Mucosa of stomach (tissue), 1 donor: ENCODE measurements around the gene SS18L1.

Experiments used
- H3K27me3 ChIP-seq: one replicate; pipeline ENCODE4 v1.7.0; 2013; ENCODE audit warnings: mild to moderate bottlenecking, low read length; ENCODE audit not compliant: control insufficient read depth, insufficient read depth
- H3K36me3 ChIP-seq: one replicate; pipeline ENCODE4 v1.7.0; 2013; ENCODE audit warnings: low read length; ENCODE audit not compliant: control insufficient read depth, insufficient read depth
- H3K4me1 ChIP-seq: one replicate; pipeline ENCODE4 v1.7.0; 2013; ENCODE audit warnings: mild to moderate bottlenecking, low read length; ENCODE audit not compliant: control insufficient read depth, insufficient read depth
- H3K4me3 ChIP-seq: one replicate; pipeline ENCODE4 v1.7.0; 2013; ENCODE audit warnings: low read length
- H3K9ac ChIP-seq: one replicate; pipeline ENCODE4 v1.7.0; 2013; ENCODE audit warnings: mild to moderate bottlenecking, low read length, moderate library complexity
- H3K9me3 ChIP-seq: one replicate; pipeline ENCODE4 v1.7.0; 2013; ENCODE audit warnings: mild to moderate bottlenecking, low read length, moderate library complexity; ENCODE audit not compliant: control insufficient read depth
- donor health status: Pancreatic carcinoma.

SS18L1 gene

DNA sequence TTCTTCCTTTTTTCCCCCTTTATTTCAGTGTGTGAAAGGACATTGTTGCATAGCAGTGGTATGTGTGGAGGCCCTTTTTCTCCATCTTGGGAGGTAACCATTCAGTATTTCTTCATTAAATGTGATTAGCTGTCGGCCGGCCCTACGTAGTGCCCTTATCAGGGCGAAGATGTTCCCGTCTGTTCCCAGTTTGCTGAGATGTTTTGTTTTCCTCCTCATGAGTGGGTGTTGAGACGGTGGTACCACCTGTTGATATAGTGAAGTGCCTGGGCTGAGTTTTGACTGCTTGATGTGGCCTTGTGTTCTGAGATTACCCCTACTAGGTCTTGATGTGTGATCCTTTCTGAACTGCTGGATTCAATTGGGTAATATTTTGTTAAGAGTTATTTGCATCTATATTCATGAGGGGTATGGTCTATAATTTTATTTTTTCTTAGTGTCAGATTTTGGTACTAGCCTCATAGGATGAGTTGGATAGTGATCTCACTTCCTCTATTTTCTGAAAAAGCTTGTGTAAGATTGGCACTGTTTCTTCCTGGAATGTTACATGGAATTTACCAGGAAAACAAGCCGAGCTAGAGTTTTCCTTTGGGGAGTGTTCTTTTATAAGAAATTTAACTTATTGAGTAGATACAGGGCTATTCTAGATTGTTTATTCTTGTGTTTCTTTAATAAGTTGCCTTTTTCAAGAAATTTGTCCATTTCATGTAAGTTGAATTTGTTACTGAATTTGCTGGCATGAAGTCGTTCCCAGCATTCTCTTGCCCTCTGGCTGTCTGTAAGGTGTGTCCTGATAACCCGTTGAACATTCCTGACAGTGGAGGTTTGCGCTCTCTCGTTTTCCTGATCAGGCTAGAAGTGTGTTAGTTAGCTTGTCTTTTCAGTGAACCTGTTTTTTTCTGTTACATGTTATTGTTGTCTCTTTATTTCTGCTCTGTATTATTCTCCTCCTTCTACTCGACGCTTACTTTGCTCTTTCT lies 43.6 kb downstream of the SS18L1 start:
- no peaks in the 10 kb centered on the region for H3K9me3 ChIP-seq
- no peak overlapping the region for H3K4me3 ChIP-seq
- H3K4me1 ChIP-seq: peaks cover 4% of the 10 kb centered on the region
- H3K36me3 ChIP-seq: no peaks in the 10 kb centered on the region
- H3K9ac ChIP-seq: no peak overlapping the region
- H3K27me3 ChIP-seq: no peaks in the 10 kb centered on the region

- no peaks in the 10 kb centered on the region for H3K4me1 ChIP-seq
- no peaks in the 10 kb centered on the region for H3K36me3 ChIP-seq
- H3K9ac ChIP-seq: no peak overlapping the region
- no peak overlapping the region for H3K4me3 ChIP-seq
- no peaks in the 10 kb centered on the region for H3K9me3 ChIP-seq
- no peaks in the 10 kb centered on the region for H3K27me3 ChIP-seq
Observed at GRCh38 chr20:62190639-62191411, 47.3 kb downstream of the SS18L1 start.

DNA sequence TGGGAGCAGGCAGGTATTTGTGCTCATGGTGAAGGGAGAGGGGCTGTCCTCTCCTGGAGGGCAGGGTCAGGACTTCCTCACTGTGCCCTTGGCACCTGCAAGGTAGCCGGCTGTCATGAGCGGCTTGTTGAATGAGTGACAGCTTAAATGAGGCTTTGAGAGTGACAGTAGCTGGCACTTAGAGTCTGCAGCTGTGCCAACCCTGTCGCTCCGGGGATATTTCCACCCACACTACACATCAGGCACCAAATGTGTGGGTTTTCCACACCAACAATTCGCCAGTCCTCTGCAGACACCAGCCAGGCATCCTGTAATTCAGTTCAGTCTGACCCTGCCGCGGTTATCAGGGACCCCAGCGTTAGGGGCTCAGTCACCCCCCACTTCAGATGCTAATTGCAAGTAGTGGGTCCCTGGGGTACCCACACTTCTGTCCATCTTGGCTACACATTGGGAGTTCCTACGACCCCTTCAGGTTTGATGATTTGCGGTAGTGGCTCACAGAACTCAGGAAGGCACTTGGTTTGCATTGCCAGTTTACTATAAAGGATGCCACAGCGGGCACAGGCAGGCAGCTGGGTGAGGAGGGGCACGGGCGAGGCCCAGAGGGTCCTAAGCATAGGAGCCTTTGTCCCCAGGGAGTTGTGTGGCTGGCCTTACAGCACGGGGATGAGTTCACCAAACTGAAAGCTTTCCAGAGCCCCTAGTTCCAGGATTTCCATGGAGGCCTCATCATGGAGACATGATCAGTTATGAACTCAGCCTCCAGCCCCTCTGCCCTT lies 48.4 kb downstream of the SS18L1 start:
- no peaks in the 10 kb centered on the region for H3K9me3 ChIP-seq
- no peaks in the 10 kb centered on the region for H3K27me3 ChIP-seq
- H3K36me3 ChIP-seq: no peaks in the 10 kb centered on the region
- no peaks in the 10 kb centered on the region for H3K4me1 ChIP-seq
- no peak overlapping the region for H3K4me3 ChIP-seq
- H3K9ac ChIP-seq: no peak overlapping the region

DNA sequence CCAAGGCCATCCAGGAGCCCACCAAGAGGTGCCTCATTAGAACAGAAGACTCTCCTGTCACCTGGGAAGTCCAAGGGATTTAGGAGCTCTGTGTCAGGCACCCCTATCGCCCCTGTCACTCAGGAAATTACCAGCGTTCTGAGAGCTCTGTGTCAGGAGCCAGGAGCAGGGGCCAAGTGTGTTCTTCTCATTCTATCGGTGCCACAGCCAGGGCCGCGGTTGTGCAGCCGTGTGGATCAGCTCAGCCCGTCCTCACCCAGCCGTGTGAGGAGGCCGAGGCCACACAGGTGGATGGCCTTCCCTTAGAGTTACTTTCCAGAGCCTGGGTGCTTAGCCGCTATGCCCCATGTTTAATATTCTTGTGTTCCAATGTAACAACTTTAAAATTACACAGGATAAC lies 49.1 kb downstream of the SS18L1 start:
- Histone ChIP-seq H3K27me3 (no peaks in the 10 kb centered on the region), H3K9me3 (no peaks in the 10 kb centered on the region), H3K36me3 (no peaks in the 10 kb centered on the region), H3K9ac (no peak overlapping the region), H3K4me3 (no peak overlapping the region), H3K4me1 (no peaks in the 10 kb centered on the region)

- Histone ChIP-seq H3K9ac (no peak overlapping the region), H3K27me3 (no peaks in the 10 kb centered on the region), H3K4me3 (no peak overlapping the region), H3K36me3 (peaks cover 7% of the 10 kb centered on the region), H3K9me3 (no peaks in the 10 kb centered on the region), H3K4me1 (no peaks in the 10 kb centered on the region)
Observed at GRCh38 chr20:62193079-62194025, 49.8 kb downstream of the SS18L1 start.

GRCh38 chr20:62195075-62195405 lies 51.5 kb downstream of the SS18L1 start:
- H3K9me3 ChIP-seq: no peaks in the 10 kb centered on the region
- no peaks in the 10 kb centered on the region for H3K4me1 ChIP-seq
- H3K27me3 ChIP-seq: no peaks in the 10 kb centered on the region
- H3K4me3 ChIP-seq: no peak overlapping the region
- peaks cover 14% of the 10 kb centered on the region for H3K36me3 ChIP-seq
- H3K9ac ChIP-seq: no peak overlapping the region

DNA sequence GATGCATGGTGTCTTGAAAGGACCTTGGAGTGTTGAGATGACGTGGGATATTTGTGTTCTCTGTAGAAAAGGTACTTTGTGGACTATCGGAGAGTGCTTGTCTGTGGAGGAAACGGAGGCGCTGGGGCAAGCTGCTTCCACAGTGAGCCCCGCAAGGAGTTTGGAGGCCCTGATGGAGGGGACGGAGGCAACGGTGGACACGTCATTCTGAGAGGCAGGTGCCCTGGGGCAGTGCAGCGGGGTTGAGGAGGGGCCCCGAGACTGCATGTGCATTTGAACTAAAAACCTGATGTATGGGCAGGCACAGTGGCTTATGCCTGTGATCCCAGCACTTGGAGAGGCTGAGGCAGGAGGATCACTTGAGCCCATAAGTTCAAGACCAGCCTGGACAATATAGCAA lies 52.2 kb downstream of the SS18L1 start:
- Histone ChIP-seq H3K4me1 (no peaks in the 10 kb centered on the region), H3K4me3 (no peak overlapping the region), H3K36me3 (peaks cover 14% of the 10 kb centered on the region), H3K27me3 (no peaks in the 10 kb centered on the region), H3K9me3 (no peaks in the 10 kb centered on the region), H3K9ac (no peak overlapping the region)

DNA sequence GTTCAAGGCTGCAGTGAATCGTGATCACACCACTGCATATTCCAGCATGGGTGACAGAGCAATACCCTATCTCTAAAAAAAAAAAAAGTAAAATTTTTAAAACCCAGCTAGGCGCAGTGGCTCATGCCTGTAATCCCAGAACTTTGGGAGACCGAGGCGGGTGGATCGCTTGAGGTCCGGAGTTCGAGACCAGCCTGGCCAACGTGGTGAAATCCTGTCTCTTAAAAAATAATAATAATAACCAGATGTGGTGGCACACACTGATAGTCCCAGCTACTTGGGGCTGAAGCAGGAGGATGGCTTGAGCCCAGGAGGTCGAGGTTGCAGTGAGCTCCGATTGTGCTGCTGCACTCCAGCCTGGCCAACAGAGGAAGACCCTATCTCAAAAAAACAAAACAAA lies 52.7 kb downstream of the SS18L1 start:
- H3K9ac ChIP-seq: no peak overlapping the region
- H3K27me3 ChIP-seq: no peaks in the 10 kb centered on the region
- H3K9me3 ChIP-seq: no peaks in the 10 kb centered on the region
- H3K4me3 ChIP-seq: no peak overlapping the region
- H3K36me3 ChIP-seq: peaks cover 14% of the 10 kb centered on the region
- H3K4me1 ChIP-seq: no peaks in the 10 kb centered on the region

DNA sequence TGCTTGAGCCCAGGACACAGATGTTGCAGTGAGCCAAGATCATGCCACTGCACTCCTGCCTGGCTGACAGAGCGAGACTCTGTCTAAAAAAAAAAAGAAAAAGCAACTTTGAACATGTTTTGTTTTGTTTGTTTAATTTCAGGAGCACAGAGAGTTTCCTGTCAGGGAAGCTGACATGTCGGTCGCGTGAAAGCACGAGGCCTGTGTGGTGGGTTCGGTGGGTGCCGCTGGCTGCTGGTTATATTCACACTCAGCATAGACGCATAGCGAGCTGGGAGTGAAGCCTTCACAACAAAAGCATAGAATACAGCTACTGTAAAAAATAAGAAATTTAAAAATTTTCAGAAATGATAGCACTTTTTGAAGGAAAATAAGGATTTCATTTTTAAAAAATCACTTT lies 53.7 kb downstream of the SS18L1 start:
- H3K9me3 ChIP-seq: no peaks in the 10 kb centered on the region
- no peak overlapping the region for H3K4me3 ChIP-seq
- H3K27me3 ChIP-seq: no peaks in the 10 kb centered on the region
- H3K4me1 ChIP-seq: no peaks in the 10 kb centered on the region
- peaks cover 14% of the 10 kb centered on the region for H3K36me3 ChIP-seq
- H3K9ac ChIP-seq: no peak overlapping the region

GRCh38 chr20:62197801-62198200 lies 54.2 kb downstream of the SS18L1 start:
- H3K4me3 ChIP-seq: no peak overlapping the region
- H3K4me1 ChIP-seq: no peaks in the 10 kb centered on the region
- no peaks in the 10 kb centered on the region for H3K27me3 ChIP-seq
- H3K36me3 ChIP-seq: peaks cover 14% of the 10 kb centered on the region
- H3K9ac ChIP-seq: no peak overlapping the region
- H3K9me3 ChIP-seq: no peaks in the 10 kb centered on the region

GRCh38 chr20:62198496-62198895 lies 54.9 kb downstream of the SS18L1 start:
- Histone ChIP-seq H3K4me1 (no peaks in the 10 kb centered on the region), H3K36me3 (peaks cover 14% of the 10 kb centered on the region), H3K27me3 (no peaks in the 10 kb centered on the region), H3K4me3 (no peak overlapping the region), H3K9me3 (no peaks in the 10 kb centered on the region), H3K9ac (no peak overlapping the region)
